Ovary (tissue), 3 donors: ENCODE data around the gene PCDH8.

Experiments used
- EP300 ChIP-seq: sonication (generic); formaldehyde crosslinking; IDR thresholded peaks from one replicate; pipeline ENCODE4 v1.6.1; 2017; ENCODE audit warnings: antibody characterized with exemption
- POLR2A ChIP-seq: fragments of 450-650 bp; IDR thresholded peaks from one replicate; pipeline ENCODE4 v1.6.1; 2017; ENCODE audit warnings: antibody characterized with exemption, mild to moderate bottlenecking, moderate library complexity
- TF ChIP-seq, protein P1 (sequence below), 3 donors: fragments of 450-650 bp in 2 of 3; fragments of 200-600 bp in 1 of 3; IDR thresholded peaks; one replicate each; pipeline versions ENCODE4 v1.5.1 to v1.8.0; 2016 to 2022; ENCODE audit warnings: antibody characterized with exemption in 3 of 3, mild to moderate bottlenecking in 1 of 3
- donor health status: DM: no; HTN: no; CAD: no.

DNA sequence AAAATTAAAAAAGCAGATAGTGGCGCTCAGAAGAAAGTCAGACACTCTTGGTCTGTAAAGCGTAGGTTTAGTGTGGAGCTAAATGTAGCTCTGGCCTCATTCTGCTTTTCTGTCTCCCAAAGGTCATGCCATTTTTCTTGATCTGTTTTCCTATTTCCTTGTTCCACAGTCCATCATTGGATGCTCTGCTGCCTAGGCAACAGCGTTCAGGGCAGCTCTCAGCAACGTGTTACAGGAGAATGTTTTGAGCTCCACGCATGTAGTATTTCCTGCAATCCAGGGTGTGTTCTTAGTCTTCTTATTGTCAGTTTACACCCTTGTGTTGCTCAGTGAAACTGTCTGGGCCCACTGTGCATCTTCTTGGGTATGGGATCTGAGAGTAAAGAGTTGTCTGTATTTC, 46.0 kb upstream of the PCDH8 start:
- TF ChIP-seq POLR2A (no peak), EP300 (no peak)
- TF ChIP-seq, protein P1, sequence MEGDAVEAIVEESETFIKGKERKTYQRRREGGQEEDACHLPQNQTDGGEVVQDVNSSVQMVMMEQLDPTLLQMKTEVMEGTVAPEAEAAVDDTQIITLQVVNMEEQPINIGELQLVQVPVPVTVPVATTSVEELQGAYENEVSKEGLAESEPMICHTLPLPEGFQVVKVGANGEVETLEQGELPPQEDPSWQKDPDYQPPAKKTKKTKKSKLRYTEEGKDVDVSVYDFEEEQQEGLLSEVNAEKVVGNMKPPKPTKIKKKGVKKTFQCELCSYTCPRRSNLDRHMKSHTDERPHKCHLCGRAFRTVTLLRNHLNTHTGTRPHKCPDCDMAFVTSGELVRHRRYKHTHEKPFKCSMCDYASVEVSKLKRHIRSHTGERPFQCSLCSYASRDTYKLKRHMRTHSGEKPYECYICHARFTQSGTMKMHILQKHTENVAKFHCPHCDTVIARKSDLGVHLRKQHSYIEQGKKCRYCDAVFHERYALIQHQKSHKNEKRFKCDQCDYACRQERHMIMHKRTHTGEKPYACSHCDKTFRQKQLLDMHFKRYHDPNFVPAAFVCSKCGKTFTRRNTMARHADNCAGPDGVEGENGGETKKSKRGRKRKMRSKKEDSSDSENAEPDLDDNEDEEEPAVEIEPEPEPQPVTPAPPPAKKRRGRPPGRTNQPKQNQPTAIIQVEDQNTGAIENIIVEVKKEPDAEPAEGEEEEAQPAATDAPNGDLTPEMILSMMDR (IDR thresholded peaks at IDR 0.05), result no peak
